Endothelial cell (in vitro differentiated cells): ENCODE data around the gene CXCR2. TPM values are rescaled to one million over a fixed set of nuclear protein-coding genes. Genes with fewer than 3 reads are reported as not detected.

ENCODE experiments used
- DNase-seq: peaks from one replicate; pipeline ENCODE4 v3.0.0; 2021; ENCODE audit warnings: low spot score
- H3K27ac Mint-ChIP-seq: one replicate; pipeline ENCODE4 v1.8.0; 2021; ENCODE audit warnings: mixed read lengths, inconsistent platforms; ENCODE audit not compliant: unreplicated experiment
- H3K27me3 Mint-ChIP-seq: one replicate; pipeline ENCODE4 v1.8.0; 2021; ENCODE audit warnings: mild to moderate bottlenecking, moderate library complexity, mixed read lengths, inconsistent platforms; ENCODE audit not compliant: unreplicated experiment
- H3K36me3 Mint-ChIP-seq: one replicate; pipeline ENCODE4 v1.8.0; 2021; ENCODE audit warnings: mild to moderate bottlenecking, low read depth, mixed read lengths, inconsistent platforms; ENCODE audit not compliant: unreplicated experiment
- H3K4me1 Mint-ChIP-seq: one replicate; pipeline ENCODE4 v1.8.0; 2021; ENCODE audit warnings: mild to moderate bottlenecking, mixed read lengths, inconsistent platforms; ENCODE audit not compliant: unreplicated experiment
- H3K4me3 Mint-ChIP-seq: one replicate; pipeline ENCODE4 v1.8.0; 2021; ENCODE audit warnings: mild to moderate bottlenecking, mixed read lengths, inconsistent platforms; ENCODE audit not compliant: unreplicated experiment
- H3K9me3 Mint-ChIP-seq: one replicate; pipeline ENCODE4 v1.8.0; 2021; ENCODE audit warnings: mixed read lengths, inconsistent platforms; ENCODE audit not compliant: unreplicated experiment
- total RNA-seq: library from RNA; stranded (reverse); fragmentation: NEBNext Ultra II Directional; extraction: Animal tissue kit (Norgen Biotek cat#: 25700); gene quantifications from one replicate; pipeline ENCODE4 v1.2.1, GENCODE V29; 2021; ENCODE audit not compliant: unreplicated experiment
- TF ChIP-seq, protein P1 (sequence below): fragments of 200-600 bp; sonication (generic); IDR thresholded peaks from one replicate; pipeline ENCODE4 v1.5.0; 2021; ENCODE audit warnings: antibody characterized with exemption; ENCODE audit not compliant: unreplicated experiment

The CXCR2 gene
- total RNA-seq, 1 donor from 2014 or later = 0.49 TPM

DNA sequence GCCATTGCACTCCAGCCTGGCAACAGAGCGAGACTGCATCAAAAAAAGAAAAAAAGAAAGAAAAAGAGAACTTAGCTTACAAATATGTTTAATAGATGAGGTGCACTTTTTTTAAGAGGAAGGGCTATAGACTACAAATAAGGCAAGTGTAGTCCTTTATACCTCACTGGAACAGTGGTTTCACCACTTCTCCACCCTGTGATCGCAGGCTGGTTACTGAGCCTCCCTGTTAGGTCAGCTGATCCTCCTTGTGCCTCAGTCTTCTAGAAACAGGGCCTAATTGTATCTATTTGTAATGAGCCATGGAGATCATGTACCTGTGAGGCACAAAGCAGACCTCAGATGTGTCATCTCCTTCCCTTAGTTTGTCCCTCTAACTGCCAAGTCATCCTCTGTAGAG is 4.5 kb downstream of the CXCR2 start:
- no peak overlapping the region for H3K4me3 Mint-ChIP-seq
- H3K27me3 Mint-ChIP-seq = peaks cover 8% of the 10 kb centered on the region
- no peak overlapping the region for H3K27ac Mint-ChIP-seq
- H3K36me3 Mint-ChIP-seq = no peaks in the 10 kb centered on the region
- H3K9me3 Mint-ChIP-seq = no peaks in the 10 kb centered on the region
- TF ChIP-seq, protein P1, sequence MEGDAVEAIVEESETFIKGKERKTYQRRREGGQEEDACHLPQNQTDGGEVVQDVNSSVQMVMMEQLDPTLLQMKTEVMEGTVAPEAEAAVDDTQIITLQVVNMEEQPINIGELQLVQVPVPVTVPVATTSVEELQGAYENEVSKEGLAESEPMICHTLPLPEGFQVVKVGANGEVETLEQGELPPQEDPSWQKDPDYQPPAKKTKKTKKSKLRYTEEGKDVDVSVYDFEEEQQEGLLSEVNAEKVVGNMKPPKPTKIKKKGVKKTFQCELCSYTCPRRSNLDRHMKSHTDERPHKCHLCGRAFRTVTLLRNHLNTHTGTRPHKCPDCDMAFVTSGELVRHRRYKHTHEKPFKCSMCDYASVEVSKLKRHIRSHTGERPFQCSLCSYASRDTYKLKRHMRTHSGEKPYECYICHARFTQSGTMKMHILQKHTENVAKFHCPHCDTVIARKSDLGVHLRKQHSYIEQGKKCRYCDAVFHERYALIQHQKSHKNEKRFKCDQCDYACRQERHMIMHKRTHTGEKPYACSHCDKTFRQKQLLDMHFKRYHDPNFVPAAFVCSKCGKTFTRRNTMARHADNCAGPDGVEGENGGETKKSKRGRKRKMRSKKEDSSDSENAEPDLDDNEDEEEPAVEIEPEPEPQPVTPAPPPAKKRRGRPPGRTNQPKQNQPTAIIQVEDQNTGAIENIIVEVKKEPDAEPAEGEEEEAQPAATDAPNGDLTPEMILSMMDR = no peak
- DNase-seq = no peak
- peaks cover 8% of the 10 kb centered on the region for H3K4me1 Mint-ChIP-seq

DNA sequence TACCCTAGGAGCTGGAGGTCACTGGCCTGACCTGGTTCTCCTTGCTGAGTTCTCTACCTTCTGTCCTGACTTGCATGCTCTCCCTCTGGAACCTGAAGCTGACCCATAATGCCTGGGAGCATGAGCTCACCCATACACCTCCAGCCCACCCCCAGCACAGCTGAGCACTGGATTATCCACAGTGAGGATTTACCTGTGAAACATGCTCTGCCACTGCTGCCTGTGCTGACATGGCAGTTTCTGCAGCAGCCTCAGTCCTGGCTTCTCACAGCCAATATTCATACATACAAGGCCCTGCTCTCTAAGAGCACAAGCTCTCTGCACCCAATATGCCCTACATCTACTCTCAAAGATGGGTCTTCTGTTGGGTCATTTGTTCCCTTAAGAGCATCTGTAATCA is 5.0 kb downstream of the CXCR2 start:
- TF ChIP-seq, protein P1 = no peak
- H3K4me1 Mint-ChIP-seq = peaks cover 4% of the 10 kb centered on the region
- no peak overlapping the region for H3K27ac Mint-ChIP-seq
- H3K27me3 Mint-ChIP-seq = peaks cover 8% of the 10 kb centered on the region
- no peak for DNase-seq
- H3K36me3 Mint-ChIP-seq = peaks cover 4% of the 10 kb centered on the region
- H3K4me3 Mint-ChIP-seq = no peak overlapping the region
- no peaks in the 10 kb centered on the region for H3K9me3 Mint-ChIP-seq

DNA sequence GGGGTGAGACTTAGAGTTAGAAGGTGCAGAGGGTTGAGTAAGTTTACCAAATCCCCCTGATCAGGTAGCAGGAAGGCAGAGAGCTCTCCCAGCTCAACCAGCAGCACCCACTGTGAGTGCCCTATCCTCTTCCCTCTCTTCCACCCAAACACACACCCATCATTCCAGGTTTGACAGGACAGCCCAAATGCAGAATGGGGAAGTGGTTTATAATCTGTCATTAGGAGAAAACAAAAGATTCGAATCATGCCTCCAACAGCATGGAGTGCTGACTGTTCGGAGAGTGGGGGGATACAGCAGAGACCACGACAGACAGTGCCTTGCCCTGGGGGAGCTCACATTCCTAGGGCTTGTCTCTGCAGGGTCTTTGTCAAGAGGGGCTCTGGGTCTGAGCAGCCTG is 11.7 kb downstream of the CXCR2 start:
- H3K27me3 Mint-ChIP-seq = peaks cover 5% of the 10 kb centered on the region
- no peak overlapping the region for H3K4me3 Mint-ChIP-seq
- peaks cover 9% of the 10 kb centered on the region for H3K36me3 Mint-ChIP-seq
- H3K4me1 Mint-ChIP-seq = peaks cover 10% of the 10 kb centered on the region
- no peak overlapping the region for H3K27ac Mint-ChIP-seq
- no peak for DNase-seq
- H3K9me3 Mint-ChIP-seq = no peaks in the 10 kb centered on the region
- TF ChIP-seq, protein P1 = no peak

DNA sequence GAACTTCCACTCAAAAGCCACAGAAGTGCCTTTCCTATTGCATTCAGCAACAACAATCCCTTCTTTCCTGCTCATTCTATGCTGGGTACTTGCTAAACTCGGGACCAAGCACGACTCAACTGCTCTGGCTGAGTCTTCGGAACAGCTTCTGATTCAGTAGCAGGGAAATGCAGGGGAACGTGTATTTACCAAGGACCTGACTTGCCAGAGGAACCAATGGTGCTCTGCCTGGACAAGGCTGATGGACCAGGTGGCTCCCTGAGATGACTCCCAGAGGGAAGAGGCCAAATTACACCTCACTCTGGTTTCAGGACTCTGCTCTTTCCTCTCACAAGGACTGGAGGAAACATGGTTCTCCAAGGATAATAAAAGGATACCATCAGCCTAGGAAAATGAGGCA is 12.2 kb downstream of the CXCR2 start:
- H3K4me1 Mint-ChIP-seq = peaks cover 10% of the 10 kb centered on the region
- peaks cover 4% of the 10 kb centered on the region for H3K27me3 Mint-ChIP-seq
- TF ChIP-seq, protein P1 = no peak
- H3K36me3 Mint-ChIP-seq = peaks cover 9% of the 10 kb centered on the region
- no peak for DNase-seq
- no peak overlapping the region for H3K27ac Mint-ChIP-seq
- no peaks in the 10 kb centered on the region for H3K9me3 Mint-ChIP-seq
- H3K4me3 Mint-ChIP-seq = no peak overlapping the region

DNA sequence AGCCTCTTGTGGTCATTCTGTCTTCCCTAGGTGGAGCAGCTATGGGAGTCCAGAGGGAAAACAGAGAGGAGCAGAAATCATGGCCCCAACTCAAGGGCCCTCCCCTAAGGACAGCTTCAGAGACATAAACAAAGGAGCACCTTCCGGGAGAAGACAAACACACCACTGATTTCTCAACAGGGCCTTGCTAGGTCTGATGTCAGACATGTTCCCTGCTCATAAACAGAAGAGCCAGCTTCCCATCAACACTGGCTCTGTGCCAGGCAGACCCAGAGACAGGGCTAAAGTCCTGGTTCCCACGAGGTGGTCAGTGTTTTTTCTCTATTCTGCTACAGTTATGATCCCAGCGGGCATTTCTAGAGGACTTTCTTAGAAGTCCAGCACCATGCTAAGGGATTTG is 19.3 kb downstream of the CXCR2 start:
- Mint-ChIP-seq H3K27me3 (peaks cover 7% of the 10 kb centered on the region), H3K4me1 (peaks cover 3% of the 10 kb centered on the region), H3K27ac (no peak overlapping the region), H3K36me3 (peaks cover 14% of the 10 kb centered on the region), H3K4me3 (no peak overlapping the region), H3K9me3 (peaks cover 7% of the 10 kb centered on the region)
- TF ChIP-seq, protein P1 = no peak
- DNase-seq = no peak
